CD8-positive, alpha-beta memory T cell (primary cell): ENCODE measurements around the gene OPTC. TPM values are rescaled to one million over a fixed set of nuclear protein-coding genes. Genes with fewer than 3 reads are reported as not detected.

Source experiments
- CTCF ChIA-PET: fragments of 350-600 bp; sonication (Branson Sonifier 250); formaldehyde crosslinking; loops from one replicate; lab custom pipeline; 2021; ENCODE audit warnings: antibody characterized with exemption; lab: Charles Lee
- POLR2A ChIA-PET: fragments of 350-600 bp; sonication (Branson Sonifier 250); formaldehyde crosslinking; loops from one replicate; lab custom pipeline; 2021; ENCODE audit warnings: antibody characterized with exemption; lab: Charles Lee
- DNase-seq, 5 donors: peaks; one replicate each; pipeline versions ENCODE4 v3.0.0 to v3.0.0-alpha.2; 2020 to 2022; ENCODE audit warnings: mixed read lengths in 1 of 5
- H3K27ac ChIP-seq: one replicate; pipeline ENCODE4 v1.7.0; 2013; ENCODE audit warnings: low read depth, mild to moderate bottlenecking, low read length, moderate library complexity
- H3K27me3 ChIP-seq: 2 replicates; pipeline ENCODE4 v1.7.0; 2013; ENCODE audit warnings: low read length, mild to moderate bottlenecking; ENCODE audit not compliant: insufficient read depth, poor library complexity, severe bottlenecking
- H3K36me3 ChIP-seq: 2 replicates; pipeline ENCODE4 v1.7.0; 2013; ENCODE audit warnings: mild to moderate bottlenecking, low read length, moderate library complexity; ENCODE audit not compliant: insufficient read depth
- H3K4me1 ChIP-seq: 2 replicates; pipeline ENCODE4 v1.7.0; 2013; ENCODE audit warnings: mild to moderate bottlenecking, low read length, moderate library complexity; ENCODE audit not compliant: insufficient read depth
- H3K4me3 ChIP-seq: 2 replicates; pipeline ENCODE4 v1.7.0; 2013; ENCODE audit warnings: mild to moderate bottlenecking, low read length
- H3K9me3 ChIP-seq: 2 replicates; pipeline ENCODE4 v1.7.0; 2013; ENCODE audit warnings: mild to moderate bottlenecking, low read length
- H3K27ac Mint-ChIP-seq, 8 donors: one replicate each; pipeline ENCODE4 v1.8.0; 2020 to 2021; ENCODE audit warnings: mixed read lengths in 8 of 8, mild to moderate bottlenecking in 6 of 8, inconsistent platforms in 3 of 8, moderate library complexity in 3 of 8
- H3K27me3 Mint-ChIP-seq, 2 donors: one replicate each; pipeline ENCODE4 v1.8.0; 2020 to 2021; ENCODE audit warnings: mixed read lengths in 2 of 2, mild to moderate bottlenecking in 1 of 2, moderate library complexity in 1 of 2
- H3K36me3 Mint-ChIP-seq, 3 donors: one replicate each; pipeline ENCODE4 v1.8.0; 2020 to 2021; ENCODE audit warnings: mixed read lengths in 3 of 3, inconsistent platforms in 1 of 3, mild to moderate bottlenecking in 1 of 3
- H3K4me1 Mint-ChIP-seq, 3 donors: one replicate each; pipeline ENCODE4 v1.8.0; 2020 to 2021; ENCODE audit warnings: mixed read lengths in 3 of 3, inconsistent platforms in 1 of 3, mild to moderate bottlenecking in 1 of 3
- H3K4me3 Mint-ChIP-seq, 7 donors: one replicate each; pipeline ENCODE4 v1.8.0; 2020 to 2021; ENCODE audit warnings: mixed read lengths in 7 of 7, mild to moderate bottlenecking in 6 of 7, moderate library complexity in 4 of 7, inconsistent platforms in 2 of 7
- H3K9me3 Mint-ChIP-seq, 5 donors: one replicate each; pipeline ENCODE4 v1.8.0; 2020 to 2022; ENCODE audit warnings: mixed read lengths in 5 of 5, mild to moderate bottlenecking in 3 of 5, moderate library complexity in 2 of 5, inconsistent platforms in 1 of 5
- polyA plus RNA-seq: library from polyadenylated mRNA; unstranded; fragments of 300-500 nt; fragmentation: Illumina TruSeq; gene quantifications from one replicate; pipeline ENCODE4 v1.2.3, GENCODE V29; 2021
- total RNA-seq, 2 experiments: library from RNA; stranded (reverse); gene quantifications; one replicate each; pipeline ENCODE4 v1.2.3, GENCODE V29; 2021

The OPTC gene
- total and polyA plus RNA-seq, 3 experiments from 2014 or later = not detected

GRCh38 chr1:203536980-203537455 lies 43.1 kb downstream of the OPTC start:
- ChIA-PET POLR2A (no interaction called here), CTCF (interaction anchor here (1.5 to 1.7 kb wide), 2 partner anchors 12 to 164 kb away, joined by 3 to 4 read pairs; no protein-coding TSS in a partner anchor)
- no peaks in the 10 kb centered on the region for H3K36me3 Mint-ChIP-seq
- peak overlapping the region in 4 of 8 donors; percentile 20 to 78 (median 46) for H3K27ac Mint-ChIP-seq
- peaks cover 0 to 18% (median 13%) of the 10 kb centered on the region in 3 donors for H3K4me1 Mint-ChIP-seq
- no peak overlapping the region for H3K4me3 ChIP-seq
- H3K27me3 Mint-ChIP-seq = peaks cover 0 to 3% of the 10 kb centered on the region in 2 donors
- H3K27ac ChIP-seq = no peak overlapping the region
- DNase-seq = no peak
- no peaks in the 10 kb centered on the region for H3K36me3 ChIP-seq
- no peaks in the 10 kb centered on the region for H3K9me3 Mint-ChIP-seq
- no peaks in the 10 kb centered on the region for H3K27me3 ChIP-seq
- H3K4me1 ChIP-seq = no peaks in the 10 kb centered on the region
- no peaks in the 10 kb centered on the region for H3K9me3 ChIP-seq
- H3K4me3 Mint-ChIP-seq = peak overlapping the region in 1 of 7 donors; percentile 16

- Histone ChIP-seq H3K36me3 (no peaks in the 10 kb centered on the region), H3K27me3 (no peaks in the 10 kb centered on the region), H3K4me3 (no peak overlapping the region), H3K27ac (no peak overlapping the region), H3K4me1 (no peaks in the 10 kb centered on the region), H3K9me3 (no peaks in the 10 kb centered on the region)
- DNase-seq = peak in 1 of 5 donors; percentile 54
- no peaks in the 10 kb centered on the region for H3K36me3 Mint-ChIP-seq
- peak overlapping the region in 3 of 7 donors; percentile 16 to 42 (median 30) for H3K4me3 Mint-ChIP-seq
- peaks cover 0 to 3% of the 10 kb centered on the region in 2 donors for H3K27me3 Mint-ChIP-seq
- CTCF ChIA-PET = interaction anchor here (1.5 to 1.7 kb wide), 2 partner anchors 11 to 163 kb away, joined by 3 to 4 read pairs; no protein-coding TSS in a partner anchor
- peaks cover 0 to 18% (median 13%) of the 10 kb centered on the region in 3 donors for H3K4me1 Mint-ChIP-seq
- H3K9me3 Mint-ChIP-seq = no peaks in the 10 kb centered on the region
- H3K27ac Mint-ChIP-seq = peak overlapping the region in 6 of 8 donors; percentile 39 to 88 (median 68)
- POLR2A ChIA-PET = no interaction called here
These were observed 44.0 kb downstream of the OPTC start for GRCh38 chr1:203537806-203538464.

GRCh38 chr1:203538726-203539125 lies 44.8 kb downstream of the OPTC start:
- Histone ChIP-seq H3K9me3 (no peaks in the 10 kb centered on the region), H3K4me1 (no peaks in the 10 kb centered on the region), H3K4me3 (no peak overlapping the region), H3K27me3 (no peaks in the 10 kb centered on the region), H3K27ac (no peak overlapping the region), H3K36me3 (no peaks in the 10 kb centered on the region)
- CTCF ChIA-PET = interaction anchor here (1.7 kb wide), 1 partner anchor 10 kb away, joined by 4 read pairs; no protein-coding TSS in a partner anchor
- Mint-ChIP-seq H3K27ac (peak overlapping the region in 5 of 8 donors; percentile 42 to 80 (median 61)), H3K9me3 (no peaks in the 10 kb centered on the region), H3K4me1 (peaks cover 0 to 18% (median 13%) of the 10 kb centered on the region in 3 donors), H3K36me3 (no peaks in the 10 kb centered on the region), H3K27me3 (peaks cover 0 to 3% of the 10 kb centered on the region in 2 donors), H3K4me3 (no peak overlapping the region)
- POLR2A ChIA-PET = no interaction called here
- no peak for DNase-seq

- no peak overlapping the region for H3K27ac ChIP-seq
- H3K36me3 Mint-ChIP-seq = no peaks in the 10 kb centered on the region
- peak overlapping the region in 1 of 8 donors; percentile 43 for H3K27ac Mint-ChIP-seq
- no peaks in the 10 kb centered on the region for H3K9me3 Mint-ChIP-seq
- peaks cover 0 to 3% of the 10 kb centered on the region in 2 donors for H3K27me3 Mint-ChIP-seq
- no peak for DNase-seq
- no peak overlapping the region for H3K4me3 Mint-ChIP-seq
- no peaks in the 10 kb centered on the region for H3K27me3 ChIP-seq
- H3K4me3 ChIP-seq = no peak overlapping the region
- H3K4me1 ChIP-seq = no peaks in the 10 kb centered on the region
- POLR2A ChIA-PET = no interaction called here
- H3K4me1 Mint-ChIP-seq = peaks cover 0 to 18% (median 13%) of the 10 kb centered on the region in 3 donors
- CTCF ChIA-PET = no interaction called here
- H3K9me3 ChIP-seq = no peaks in the 10 kb centered on the region
- no peaks in the 10 kb centered on the region for H3K36me3 ChIP-seq
These were observed 46.0 kb downstream of the OPTC start for GRCh38 chr1:203539831-203540546.

- H3K27me3 Mint-ChIP-seq = peaks cover 3 to 15% of the 10 kb centered on the region in 2 donors
- no peak for DNase-seq
- no peaks in the 10 kb centered on the region for H3K36me3 Mint-ChIP-seq
- no peaks in the 10 kb centered on the region for H3K27me3 ChIP-seq
- no peaks in the 10 kb centered on the region for H3K9me3 Mint-ChIP-seq
- no peak overlapping the region for H3K4me3 Mint-ChIP-seq
- H3K27ac ChIP-seq = no peak overlapping the region
- H3K27ac Mint-ChIP-seq = peak overlapping the region in 2 of 8 donors; percentile 58 to 63
- H3K4me1 Mint-ChIP-seq = peaks cover 0 to 2% (median 0%) of the 10 kb centered on the region in 3 donors
- H3K9me3 ChIP-seq = no peaks in the 10 kb centered on the region
- POLR2A ChIA-PET = no interaction called here
- H3K4me3 ChIP-seq = no peak overlapping the region
- H3K36me3 ChIP-seq = no peaks in the 10 kb centered on the region
- CTCF ChIA-PET = no interaction called here
- H3K4me1 ChIP-seq = no peaks in the 10 kb centered on the region
These were observed 50.5 kb downstream of the OPTC start for GRCh38 chr1:203544485-203544884.

GRCh38 chr1:203544978-203545816 lies 51.2 kb downstream of the OPTC start:
- Mint-ChIP-seq H3K9me3 (no peaks in the 10 kb centered on the region), H3K27ac (no peak overlapping the region), H3K4me3 (no peak overlapping the region), H3K27me3 (peaks cover 3 to 15% of the 10 kb centered on the region in 2 donors), H3K4me1 (peaks cover 0 to 2% (median 0%) of the 10 kb centered on the region in 3 donors), H3K36me3 (no peaks in the 10 kb centered on the region)
- Histone ChIP-seq H3K9me3 (no peaks in the 10 kb centered on the region), H3K27me3 (no peaks in the 10 kb centered on the region), H3K4me1 (no peaks in the 10 kb centered on the region), H3K4me3 (no peak overlapping the region), H3K36me3 (no peaks in the 10 kb centered on the region), H3K27ac (no peak overlapping the region)
- no peak for DNase-seq
- POLR2A ChIA-PET = no interaction called here
- CTCF ChIA-PET = no interaction called here

GRCh38 chr1:203546274-203546673 lies 52.3 kb downstream of the OPTC start:
- H3K4me3 ChIP-seq = no peak overlapping the region
- H3K9me3 ChIP-seq = no peaks in the 10 kb centered on the region
- peaks cover 3 to 15% of the 10 kb centered on the region in 2 donors for H3K27me3 Mint-ChIP-seq
- no peak for DNase-seq
- ChIA-PET POLR2A (no interaction called here), CTCF (no interaction called here)
- H3K9me3 Mint-ChIP-seq = no peaks in the 10 kb centered on the region
- H3K36me3 ChIP-seq = no peaks in the 10 kb centered on the region
- no peaks in the 10 kb centered on the region for H3K27me3 ChIP-seq
- peaks cover 0 to 2% (median 0%) of the 10 kb centered on the region in 3 donors for H3K4me1 Mint-ChIP-seq
- no peaks in the 10 kb centered on the region for H3K36me3 Mint-ChIP-seq
- no peak overlapping the region for H3K27ac Mint-ChIP-seq
- H3K27ac ChIP-seq = no peak overlapping the region
- no peaks in the 10 kb centered on the region for H3K4me1 ChIP-seq
- H3K4me3 Mint-ChIP-seq = no peak overlapping the region
